A549 treated with AZD9567 at 1 μM for 4 hours (cell line): ENCODE results near the gene TSC1. TPM values are rescaled to one million over a fixed set of nuclear protein-coding genes. Genes with fewer than 3 reads are reported as not detected.

Experiments
- total RNA-seq: library from RNA; stranded (reverse); fragments of 200-300 nt; extraction: Qiagen RNA extraction; gene quantifications from 5 replicates; pipeline ENCODE4 v1.2.3, GENCODE V29; 2022; ENCODE audit not compliant: insufficient read depth

The TSC1 gene
- total RNA-seq, result 14.2 to 17.2 TPM (median 16.2 TPM) in 5 replicates

DNA sequence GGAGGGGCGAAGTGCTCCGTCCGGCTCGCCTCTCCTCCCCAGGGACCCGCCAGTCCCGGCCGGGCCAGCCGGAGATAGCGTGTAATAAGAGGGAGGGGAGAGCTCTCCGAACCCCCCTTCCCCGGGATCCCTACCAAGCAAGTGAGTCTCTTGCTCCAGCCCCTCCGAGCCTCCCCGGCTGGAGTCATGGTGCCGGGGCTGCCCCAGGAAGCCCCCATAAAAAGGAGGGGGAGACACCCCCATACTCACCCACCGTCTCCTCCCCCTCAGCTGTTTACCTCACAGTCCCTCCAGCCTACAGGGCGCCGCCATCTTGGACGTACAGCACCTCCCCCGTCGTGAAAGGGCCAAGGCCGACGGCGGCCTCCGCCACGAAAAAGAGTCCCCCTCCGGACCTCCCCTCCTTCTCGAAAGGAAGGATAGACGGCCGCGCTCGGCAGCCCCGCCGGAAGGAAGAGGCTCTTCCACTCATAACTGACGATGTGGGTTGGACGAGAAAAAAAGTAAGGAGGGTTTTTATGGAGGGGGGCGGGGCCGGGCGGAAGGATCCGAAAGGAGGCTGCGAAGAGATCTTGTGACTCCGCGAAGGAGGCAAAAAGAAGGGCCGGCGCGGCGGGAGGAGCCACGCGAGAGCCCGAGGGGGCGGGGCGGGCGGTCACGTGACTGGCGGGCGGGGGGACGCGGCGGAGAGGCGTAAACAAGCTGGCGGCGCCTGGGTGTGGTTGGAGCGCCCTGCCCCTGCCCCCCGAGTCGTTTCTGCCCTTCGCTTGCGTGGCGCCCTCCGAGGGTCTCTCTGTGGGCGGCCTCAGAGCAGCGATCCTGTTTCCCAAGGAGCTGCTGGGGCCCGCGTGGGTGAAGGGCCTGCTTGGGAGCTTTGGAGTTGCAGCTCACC, at the start of gene TSC1:
TSC1 (minus strand) TSS at position 323 of the 892 bp plus-strand sequence. CDS start 15,744 bp downstream, outside the sequence.

DNA sequence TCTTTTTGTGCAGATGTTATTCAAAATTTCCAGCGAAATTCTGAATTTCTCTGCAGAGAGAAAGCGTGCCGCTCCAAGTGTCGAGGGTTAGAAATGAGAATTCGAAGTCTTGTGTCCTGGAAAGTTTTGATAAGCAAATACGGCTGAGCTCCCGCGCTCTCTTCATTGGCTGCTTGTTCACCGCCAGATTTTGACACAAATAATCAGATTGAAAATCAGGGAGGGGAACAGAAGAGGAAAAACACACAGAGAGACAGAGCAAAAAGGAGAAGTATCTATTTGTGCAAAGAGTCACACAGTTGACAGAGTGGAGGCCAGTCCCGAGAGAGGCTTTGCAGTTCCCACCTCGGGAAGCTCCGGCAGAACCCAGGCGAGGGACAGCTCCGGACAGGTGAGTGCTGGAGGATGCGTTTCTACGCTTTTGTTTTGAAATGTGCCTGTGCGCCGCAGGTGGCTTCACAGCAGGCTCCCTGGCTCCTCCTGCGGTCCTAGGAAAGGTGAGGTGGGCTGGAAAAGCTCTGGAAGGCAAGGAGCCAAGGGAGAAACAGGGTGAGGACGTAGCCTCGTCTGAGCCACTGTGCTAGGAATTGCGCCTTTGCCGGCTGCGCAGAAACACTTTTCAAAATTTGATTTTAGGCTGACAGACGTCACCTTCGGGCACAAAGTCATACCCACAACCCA, 34.2 kb upstream of the TSC1 start, which contains the start of gene GFI1B:
GFI1B (plus strand) TSS at position 244 of the 681 bp plus-strand sequence. CDS start 7,985 bp downstream, outside the sequence.

DNA sequence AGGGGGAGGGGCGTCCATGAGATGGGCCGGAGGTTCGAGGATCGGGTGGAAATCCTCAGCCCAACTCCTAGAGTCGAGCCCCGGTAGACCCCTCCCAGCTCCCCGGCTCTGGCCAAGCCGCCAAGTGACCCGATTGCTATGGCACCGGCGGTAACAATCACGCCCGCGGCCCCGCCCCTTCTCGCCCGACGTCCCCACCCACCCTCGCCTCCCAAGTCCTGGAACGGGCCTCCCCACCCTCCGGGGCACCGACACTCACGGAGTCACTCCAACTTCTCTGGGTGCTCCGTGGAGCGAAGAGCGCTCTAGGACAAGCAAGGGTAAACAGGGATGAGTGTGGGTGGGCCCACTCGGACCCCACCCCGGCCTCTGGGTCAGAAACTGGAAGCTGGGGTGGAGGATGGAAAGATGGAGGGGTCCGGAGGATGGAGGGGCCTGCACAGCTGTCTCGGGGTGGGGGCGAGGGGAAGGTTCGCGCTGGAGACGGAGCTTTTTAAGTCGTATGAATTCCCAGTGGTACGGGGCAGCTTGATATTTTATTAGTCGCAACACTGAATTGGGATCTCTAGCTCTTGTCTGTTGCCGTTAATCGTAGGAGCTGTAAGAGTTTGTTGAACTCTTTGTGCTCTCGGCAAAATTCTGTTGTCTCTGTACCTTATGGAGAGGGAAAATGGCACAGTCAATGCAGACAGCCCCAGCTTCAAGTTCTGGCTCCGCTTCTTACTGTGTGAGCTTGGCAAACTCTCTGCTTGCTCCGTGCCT, 65.5 kb downstream of the TSC1 start, which contains the start of gene SPACA9:
SPACA9 (plus strand) TSS at position 204 of the 762 bp plus-strand sequence. CDS start 5,050 bp downstream, outside the sequence.

DNA sequence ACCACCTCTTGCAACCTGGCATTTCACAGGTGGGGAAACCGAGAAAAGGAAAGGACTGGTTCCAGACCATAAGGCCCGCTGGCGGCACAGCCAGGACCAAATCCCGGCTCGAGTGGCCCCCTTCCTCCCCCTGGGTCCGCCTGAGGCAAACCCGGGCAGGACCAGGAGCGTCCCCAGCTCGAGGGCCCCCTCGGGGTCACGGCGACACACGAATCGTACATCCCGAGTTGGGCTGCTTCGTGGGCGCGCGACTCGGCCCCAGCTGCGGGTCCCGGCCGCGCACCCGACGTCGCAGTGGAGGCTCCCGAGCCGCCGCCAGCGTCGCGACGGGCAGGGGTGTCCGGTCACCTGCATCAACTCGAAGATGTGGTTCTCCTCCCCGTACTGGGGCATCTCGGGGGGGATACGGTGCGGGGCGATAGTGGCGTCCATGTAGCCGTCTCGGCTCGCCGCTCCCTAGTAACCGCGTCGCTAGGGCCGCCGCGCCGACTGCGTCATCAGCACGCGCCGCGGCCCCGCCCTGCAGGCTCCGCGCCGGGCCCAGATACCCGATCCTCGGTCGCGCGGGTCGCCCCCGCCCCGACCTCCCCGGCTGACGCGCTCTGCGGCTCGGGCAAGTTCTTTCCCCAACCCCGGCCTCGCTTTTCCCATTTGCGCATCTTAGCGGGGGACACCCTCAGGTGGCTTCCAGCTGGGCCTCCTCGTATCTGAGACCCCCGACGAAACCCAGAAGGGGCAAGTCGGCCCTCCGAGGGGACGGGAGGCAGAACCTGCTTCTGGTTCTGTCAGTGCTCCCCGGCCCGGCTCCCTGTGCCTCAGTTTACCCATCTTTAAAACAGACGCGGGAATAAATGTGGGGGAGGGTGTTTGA, 66.4 kb downstream of the TSC1 start, which contains the start of gene AK8:
AK8 (minus strand) TSS at position 461 of the 871 bp plus-strand sequence; CDS start at position 432, 29 bp downstream.

Other genes with a start within 250 kb of the TSC1 start
- gene AK8, start 66.3 kb downstream of the TSC1 start, total RNA-seq, result 0.69 to 6.2 TPM (median 1.4 TPM) in 5 replicates
- gene SPACA9, start 65.7 kb downstream of the TSC1 start, total RNA-seq, result 4.4 to 8.1 TPM (median 4.8 TPM) in 5 replicates
- gene GFI1B, start 34.1 kb upstream of the TSC1 start, total RNA-seq, result 0.03 to 0.08 TPM (median 0.07 TPM) in 4 of 5 replicates, not detected in the other
- 53.6 to 69.9 TPM (median 69.3 TPM) in 5 replicates for gene GTF3C5, start 86.4 kb upstream of the TSC1 start, total RNA-seq
- 0.70 to 0.89 TPM (median 0.72 TPM) in 4 of 5 replicates, not detected in the other for gene CEL, start 117.4 kb upstream of the TSC1 start, total RNA-seq
- 20.4 to 30.5 TPM (median 27.1 TPM) in 5 replicates for gene RALGDS, start 176.6 kb upstream of the TSC1 start, total RNA-seq
- gene GBGT1, start 219.3 kb upstream of the TSC1 start, total RNA-seq, result 1.7 to 2.0 TPM (median 1.7 TPM) in 4 of 5 replicates, not detected in the other